Body of pancreas (tissue), 4 donors: ENCODE data around the gene AVPR1B. TPM values are rescaled to one million over a fixed set of nuclear protein-coding genes. Genes with fewer than 3 reads are reported as not detected.
A peak's percentile ranks its signal among the peaks of the same experiment; 100 is the strongest.

Source experiments
- ATAC-seq: fragments of 150-250 bp; one replicate; pipeline ENCODE4 v1.9.1; 2016
- DNase-seq, 4 donors: peaks; one replicate each; pipeline ENCODE4 v3.0.0-alpha.2; 2019
- H3K27ac ChIP-seq, 4 donors: fragments of 200-600 bp; sonication (generic); 1 replicate in 3 of 4; 2 replicates in 1 of 4; pipeline versions ENCODE4 v1.5.1 to v1.6.1; 2016 to 2019; ENCODE audit warnings: mild to moderate bottlenecking in 1 of 4, mixed read lengths in 1 of 4, moderate library complexity in 1 of 4
- H3K27me3 ChIP-seq, 2 donors: fragments of 200-600 bp; sonication (generic); one replicate each; pipeline ENCODE4 v1.6.0; 2016; ENCODE audit warnings: mild to moderate bottlenecking in 1 of 2
- H3K36me3 ChIP-seq, 2 donors: fragments of 200-600 bp; sonication (generic); replicated peaks in 1 of 2; 2 replicates each; pipeline ENCODE4 v1.5.1; 2016; ENCODE audit warnings: low read depth in 2 of 2; ENCODE audit not compliant: insufficient read depth in 1 of 2
- H3K4me1 ChIP-seq: fragments of 200-600 bp; sonication (generic); one replicate; pipeline ENCODE4 v1.6.0; 2016
- H3K4me3 ChIP-seq, 2 donors: fragments of 200-600 bp; sonication (generic); 1 replicate in 1 of 2; 2 replicates in 1 of 2; pipeline ENCODE4 v1.5.1; 2016 to 2019
- H3K9me3 ChIP-seq, 3 donors: fragments of 200-600 bp; sonication (generic); 1 replicate in 2 of 3; 2 replicates in 1 of 3; pipeline ENCODE4 v1.5.1; 2016
- POLR2A ChIP-seq, 3 donors: fragments of 450-650 bp; IDR thresholded peaks; one replicate each; pipeline ENCODE4 v1.6.1; 2016; ENCODE audit warnings: antibody characterized with exemption in 3 of 3, mild to moderate bottlenecking in 2 of 3
- WGBS, 2 donors: methylation state at CpG; one replicate each; pipeline ENCODE4 v1.1.5; 2017; 5-methylcytosine and 5-hydroxymethylcytosine counted together
- intact Hi-C: fragments of 100-400 bp; cut with DNase I; formaldehyde crosslinking; loops from one replicate; pipeline ENCODE4 v1.15.1; 2023
- total RNA-seq, 2 donors: library from RNA; depleted of rRNA; stranded (reverse); fragments of >200 nt; gene quantifications; one replicate each; pipeline ENCODE4 v1.1.0, GENCODE V29; 2016
- TF ChIP-seq, protein P1 (sequence below), 7 experiments: fragments of 450-650 bp in 4 of 7; fragments of 200-600 bp in 3 of 7; sonication (generic) in 3 of 7; IDR thresholded peaks; one replicate each; pipeline ENCODE4 v1.5.1; 2016 to 2019; ENCODE audit warnings: antibody characterized with exemption in 7 of 7

Gene AVPR1B
- total RNA-seq, 2 donors from 2014 or later, result 0.78 TPM; not detected in 1

DNA sequence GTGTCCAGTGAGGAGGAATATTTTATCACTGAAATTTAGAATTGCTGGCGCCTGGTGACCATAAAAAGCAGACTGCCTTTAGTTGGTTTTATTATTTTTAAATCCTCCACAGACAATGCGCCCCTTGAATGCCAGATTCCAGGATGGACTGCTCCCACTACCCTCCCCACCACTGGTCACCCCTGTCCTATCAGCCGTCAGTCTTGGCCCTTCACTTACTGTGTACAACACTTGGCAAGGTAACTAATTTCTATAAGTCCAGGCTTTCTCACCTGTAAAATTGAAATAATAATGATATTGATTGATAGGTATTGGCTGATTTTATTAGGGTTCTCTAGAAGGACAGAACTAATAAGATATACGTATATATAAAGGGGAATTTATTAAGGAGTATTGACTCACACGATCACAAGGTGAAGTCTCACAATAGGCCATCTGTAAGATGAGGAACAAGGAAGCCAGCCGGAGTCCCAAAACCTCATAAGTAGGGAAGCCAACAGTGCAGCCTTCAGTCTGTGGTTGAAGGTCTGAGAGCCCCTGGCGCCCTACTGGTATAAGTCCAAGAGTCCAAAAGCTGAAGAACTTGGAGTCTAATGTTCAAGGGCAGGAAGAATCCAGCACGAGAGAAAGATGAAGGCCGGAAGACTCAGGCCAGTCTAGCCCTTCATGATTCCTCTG is 46.4 kb downstream of the AVPR1B start:
- no peak for DNase-seq
- intact Hi-C loops, result no loop called here

DNA sequence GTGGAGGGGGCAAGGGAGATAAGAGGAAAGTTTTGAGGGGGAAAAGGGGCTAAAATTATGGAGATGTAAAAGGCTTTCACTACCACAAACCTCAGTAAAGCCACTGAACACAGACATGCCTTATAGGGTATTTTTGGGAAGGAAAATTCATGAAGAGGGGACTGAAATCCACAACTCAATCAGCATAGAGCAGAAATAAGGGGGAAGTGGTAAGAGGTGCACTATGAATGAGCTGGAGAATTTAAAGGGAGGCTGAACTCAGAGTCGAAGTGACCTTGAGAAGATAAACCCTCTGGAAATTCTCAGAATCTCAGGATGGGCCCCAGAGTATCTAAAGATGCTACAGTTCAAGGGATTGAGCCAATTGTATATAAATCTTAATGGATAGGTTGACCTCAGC is 48.9 kb downstream of the AVPR1B start:
- Histone ChIP-seq H3K36me3 (no peaks in the 10 kb centered on the region), H3K4me3 (no peak overlapping the region), H3K4me1 (peaks cover 8% of the 10 kb centered on the region), H3K27me3 (no peaks in the 10 kb centered on the region), H3K9me3 (no peaks in the 10 kb centered on the region), H3K27ac (peak overlapping the region in 1 of 4 donors; percentile 12)
- ATAC-seq, result no peak
- TF ChIP-seq, protein P1, sequence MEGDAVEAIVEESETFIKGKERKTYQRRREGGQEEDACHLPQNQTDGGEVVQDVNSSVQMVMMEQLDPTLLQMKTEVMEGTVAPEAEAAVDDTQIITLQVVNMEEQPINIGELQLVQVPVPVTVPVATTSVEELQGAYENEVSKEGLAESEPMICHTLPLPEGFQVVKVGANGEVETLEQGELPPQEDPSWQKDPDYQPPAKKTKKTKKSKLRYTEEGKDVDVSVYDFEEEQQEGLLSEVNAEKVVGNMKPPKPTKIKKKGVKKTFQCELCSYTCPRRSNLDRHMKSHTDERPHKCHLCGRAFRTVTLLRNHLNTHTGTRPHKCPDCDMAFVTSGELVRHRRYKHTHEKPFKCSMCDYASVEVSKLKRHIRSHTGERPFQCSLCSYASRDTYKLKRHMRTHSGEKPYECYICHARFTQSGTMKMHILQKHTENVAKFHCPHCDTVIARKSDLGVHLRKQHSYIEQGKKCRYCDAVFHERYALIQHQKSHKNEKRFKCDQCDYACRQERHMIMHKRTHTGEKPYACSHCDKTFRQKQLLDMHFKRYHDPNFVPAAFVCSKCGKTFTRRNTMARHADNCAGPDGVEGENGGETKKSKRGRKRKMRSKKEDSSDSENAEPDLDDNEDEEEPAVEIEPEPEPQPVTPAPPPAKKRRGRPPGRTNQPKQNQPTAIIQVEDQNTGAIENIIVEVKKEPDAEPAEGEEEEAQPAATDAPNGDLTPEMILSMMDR (IDR thresholded peaks at IDR 0.05), result no peak
- no peak for TF ChIP-seq POLR2A (IDR thresholded peaks at IDR 0.05)
- intact Hi-C loops, result no loop called here
- DNase-seq, result no peak
- 6 to 31% methylated on average over 1 of the region's 1 CpG for WGBS, 2 donors

More for the DNA sequence above, 46.4 kb downstream of the AVPR1B start:
- no peaks in the 10 kb centered on the region for H3K27me3 ChIP-seq
- no peak overlapping the region for H3K4me3 ChIP-seq
- no peak overlapping the region for H3K27ac ChIP-seq
- H3K9me3 ChIP-seq, result no peaks in the 10 kb centered on the region
- no peaks in the 10 kb centered on the region for H3K36me3 ChIP-seq
- 83 to 84% methylated on average over 9 of the region's 9 CpGs for WGBS, 2 donors
- no peak for TF ChIP-seq POLR2A (IDR thresholded peaks at IDR 0.05)
- TF ChIP-seq, protein P1 (IDR thresholded peaks at IDR 0.05), result no peak
- no peak for ATAC-seq
- H3K4me1 ChIP-seq, result peaks cover 8% of the 10 kb centered on the region

DNA sequence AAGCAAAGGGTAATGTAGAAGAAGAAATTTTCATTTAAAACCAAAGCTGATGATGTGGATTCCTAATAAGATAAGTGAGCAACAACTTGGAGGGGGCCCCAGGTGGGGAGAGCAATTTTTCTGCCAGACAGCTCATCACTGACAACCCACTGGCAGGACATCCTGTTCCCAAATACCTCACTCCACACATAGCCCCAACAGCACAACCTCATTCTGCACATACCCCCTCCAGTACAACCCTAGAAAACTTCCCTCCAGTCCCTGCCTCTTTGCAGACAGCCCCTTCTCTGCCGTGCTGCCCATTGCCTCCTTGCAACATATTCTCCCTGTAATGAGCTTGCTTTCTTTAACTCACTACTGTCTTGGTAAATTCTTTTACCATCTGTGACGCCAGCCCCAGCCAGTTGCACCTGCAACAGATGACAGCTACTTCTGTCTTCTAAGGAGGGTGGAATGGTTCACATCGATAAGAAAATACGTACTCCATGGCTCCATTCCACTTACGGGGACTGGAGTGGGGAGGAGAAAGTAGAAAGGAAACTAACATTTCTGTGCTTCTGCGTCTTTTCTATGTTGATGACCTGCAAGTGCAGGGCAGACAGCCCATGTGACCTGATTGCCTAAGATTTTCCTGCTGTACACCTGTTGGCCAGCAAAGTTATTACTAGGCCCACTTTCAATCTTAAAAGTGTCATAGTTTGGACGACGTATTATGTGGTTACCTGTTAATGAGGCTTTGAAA is 49.5 kb downstream of the AVPR1B start:
- no peak for TF ChIP-seq POLR2A (IDR thresholded peaks at IDR 0.05)
- TF ChIP-seq, protein P1 (IDR thresholded peaks at IDR 0.05), result peak in 3 of 7 experiments; percentile 12 to 25 (median 24)
- ATAC-seq (peak; percentile 63), DNase-seq (no peak)
- Histone ChIP-seq H3K4me1 (peaks cover 8% of the 10 kb centered on the region), H3K27me3 (no peaks in the 10 kb centered on the region), H3K27ac (peak overlapping the region in 1 of 4 donors; percentile 12), H3K9me3 (no peaks in the 10 kb centered on the region), H3K36me3 (no peaks in the 10 kb centered on the region), H3K4me3 (no peak overlapping the region)
- 35 to 52% methylated on average over 8 of the region's 8 CpGs for WGBS, 2 donors
- intact Hi-C loops, result no loop called here

DNA sequence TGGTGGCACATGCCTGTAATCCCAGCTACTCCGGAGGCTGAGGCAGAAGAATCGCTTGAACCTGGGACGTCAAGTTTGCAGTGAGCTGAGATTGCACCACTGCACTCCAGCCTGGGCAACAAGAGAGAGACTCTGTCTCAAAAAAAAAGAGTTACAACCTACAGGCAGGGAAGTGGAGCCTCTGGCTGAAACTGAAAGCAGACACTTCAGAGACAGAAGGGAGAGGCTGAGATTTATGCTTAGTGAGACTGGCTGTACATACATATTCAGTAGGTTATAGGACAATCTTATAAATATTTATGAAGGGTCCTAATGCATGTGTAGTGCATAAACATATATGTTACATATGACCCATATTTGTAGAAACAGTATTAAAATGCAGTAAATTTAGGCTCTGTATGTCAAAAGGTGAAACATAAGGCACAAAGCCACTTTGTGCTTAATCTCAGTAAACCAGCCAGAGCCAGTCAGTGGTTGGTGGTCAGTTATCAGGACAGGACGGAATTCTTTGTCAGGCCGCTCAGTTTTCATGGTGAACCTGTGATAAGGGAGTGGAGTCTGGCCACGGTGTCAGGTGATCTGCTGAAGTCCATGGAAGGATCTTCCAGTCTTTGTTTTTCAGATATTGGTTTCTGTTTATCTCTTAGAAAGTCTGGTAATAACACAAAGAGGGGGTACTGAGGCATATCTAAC is 50.6 kb downstream of the AVPR1B start:
- Histone ChIP-seq H3K36me3 (no peaks in the 10 kb centered on the region), H3K27ac (no peak overlapping the region), H3K4me3 (no peak overlapping the region), H3K4me1 (peaks cover 8% of the 10 kb centered on the region), H3K27me3 (no peaks in the 10 kb centered on the region), H3K9me3 (no peaks in the 10 kb centered on the region)
- ATAC-seq (no peak), DNase-seq (no peak)
- 39 to 60% methylated on average over 5 to 6 of the region's 6 CpGs for WGBS, 2 donors
- no peak for TF ChIP-seq POLR2A (IDR thresholded peaks at IDR 0.05)
- TF ChIP-seq, protein P1 (IDR thresholded peaks at IDR 0.05), result no peak
- intact Hi-C loops, result no loop called here
